MM.1S (cell line): ENCODE data around the gene TP53BP2.

Source experiments
- DNase-seq: peaks from one replicate; pipeline ENCODE4 v3.0.0-alpha.2; 2015
- H2AFZ ChIP-seq: fragments of 300-600 bp; sonication (generic); 2 replicates; pipeline ENCODE4 v1.6.0; 2016; ENCODE audit warnings: antibody characterized with exemption, low read length
- H3F3A ChIP-seq: fragments of 300-600 bp; sonication (generic); 2 replicates; pipeline ENCODE4 v1.6.1; 2016; ENCODE audit warnings: mild to moderate bottlenecking, antibody characterized with exemption, low read length, moderate library complexity, mixed read lengths; ENCODE audit not compliant: insufficient read depth
- H3K27ac ChIP-seq: fragments of 300-600 bp; sonication (generic); 2 replicates; pipeline ENCODE4 v1.5.1; 2016; ENCODE audit warnings: mild to moderate bottlenecking, low read length
- H3K27me3 ChIP-seq: fragments of 300-600 bp; sonication (generic); replicated peaks from 2 replicates; pipeline ENCODE4 v1.6.0; 2016; ENCODE audit warnings: low read length; ENCODE audit not compliant: insufficient read depth
- H3K36me3 ChIP-seq: fragments of 300-600 bp; sonication (generic); replicated peaks from 2 replicates; pipeline ENCODE4 v1.6.1; 2016; ENCODE audit warnings: mild to moderate bottlenecking, low read length, mixed read lengths; ENCODE audit not compliant: insufficient read depth
- H3K4me1 ChIP-seq: fragments of 300-600 bp; sonication (generic); 2 replicates; pipeline ENCODE4 v1.6.1; 2016; ENCODE audit warnings: low read length, mixed read lengths
- H3K4me2 ChIP-seq: fragments of 300-600 bp; sonication (generic); 2 replicates; pipeline ENCODE4 v1.6.0; 2016; ENCODE audit warnings: low read depth, low read length
- H3K4me3 ChIP-seq: fragments of 300-600 bp; sonication (generic); 2 replicates; pipeline ENCODE4 v1.5.1; 2016; ENCODE audit warnings: low read length, mixed read lengths
- H3K79me2 ChIP-seq: fragments of 300-600 bp; sonication (generic); 2 replicates; pipeline ENCODE4 v1.6.1; 2016; ENCODE audit warnings: mixed run types, low read length, mixed read lengths
- H3K9ac ChIP-seq: fragments of 300-600 bp; sonication (generic); 2 replicates; pipeline ENCODE4 v1.6.1; 2016; ENCODE audit warnings: low read length, mixed read lengths
- H3K9me2 ChIP-seq: fragments of 300-600 bp; sonication (generic); replicated peaks from 2 replicates; pipeline ENCODE4 v1.6.1; 2016; ENCODE audit warnings: mild to moderate bottlenecking, low read length, mixed read lengths; ENCODE audit not compliant: insufficient read depth
- H3K9me3 ChIP-seq: fragments of 300-600 bp; sonication (generic); replicated peaks from 2 replicates; pipeline ENCODE4 v1.6.1; 2016; ENCODE audit warnings: mild to moderate bottlenecking, low read length, mixed read lengths; ENCODE audit not compliant: insufficient read depth
- H4K20me1 ChIP-seq: fragments of 300-600 bp; sonication (generic); 2 replicates; pipeline ENCODE4 v1.6.1; 2016; ENCODE audit warnings: mild to moderate bottlenecking, low read length, moderate library complexity, mixed read lengths; ENCODE audit not compliant: insufficient read depth
- EZH2 ChIP-seq: fragments of 300-600 bp; sonication (generic); optimal IDR thresholded peaks from 2 replicates; pipeline ENCODE3; 2017; ENCODE audit warnings: low read depth, mild to moderate bottlenecking, antibody characterized with exemption, low read length, mixed read lengths
- EZH2phosphoT487 ChIP-seq: fragments of 300-600 bp; sonication (generic); IDR thresholded peaks from 2 replicates; pipeline ENCODE4 v1.6.1; 2018; ENCODE audit warnings: antibody characterized with exemption, low read length
- TF ChIP-seq, protein P1 (sequence below): fragments of 300-600 bp; sonication (generic); IDR thresholded peaks from 2 replicates; pipeline ENCODE4 v1.5.1; 2016; ENCODE audit warnings: antibody characterized with exemption, low read length, mixed read lengths

Gene TP53BP2

DNA sequence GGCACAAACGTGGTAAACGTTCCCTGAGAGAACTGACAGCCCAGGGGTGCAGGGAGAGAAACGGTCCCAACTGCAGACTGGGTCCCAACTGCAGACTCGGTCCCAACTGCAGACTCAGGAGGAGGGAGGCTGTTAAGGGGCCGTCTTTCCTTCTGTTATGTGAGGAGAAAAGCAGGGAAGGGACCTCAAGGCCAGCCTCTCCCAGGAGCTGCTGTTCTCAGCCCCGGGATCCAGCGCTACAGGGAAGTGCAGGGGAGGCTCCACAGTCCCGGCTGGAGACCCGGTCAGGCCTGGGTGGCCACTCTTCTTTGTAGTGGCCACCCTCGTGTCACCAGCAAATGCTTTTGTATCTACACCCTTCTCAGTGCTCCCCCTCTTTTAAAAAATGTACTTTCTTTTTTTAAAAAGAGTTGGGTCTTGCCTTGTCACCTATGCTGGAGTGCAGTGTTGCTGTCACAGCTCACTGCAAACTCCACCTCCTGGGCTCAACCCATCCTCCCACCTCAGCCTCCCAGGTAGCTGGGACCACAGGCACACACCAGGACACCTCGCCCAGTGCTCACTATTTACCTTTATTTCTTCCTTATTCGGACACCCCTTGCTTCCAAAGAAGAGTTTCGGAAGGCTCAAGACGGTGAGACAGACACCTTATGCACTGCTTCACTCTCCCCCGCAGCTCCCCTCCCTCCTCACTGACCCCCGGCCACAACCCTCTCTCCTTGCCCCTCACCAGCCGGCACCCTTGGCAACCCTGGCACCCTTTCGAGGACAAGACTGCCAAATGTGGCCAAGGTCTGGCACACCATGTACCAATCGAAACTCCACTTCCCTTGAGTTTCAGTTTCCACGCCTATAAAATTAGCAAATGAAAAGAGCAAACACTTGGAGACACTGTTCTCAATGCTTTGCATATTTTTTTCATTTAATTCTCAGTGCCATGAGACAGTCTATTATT is 111.6 kb downstream of the TP53BP2 start:
- DNase-seq = no peak
- Histone ChIP-seq H3K9me3 (no peaks in the 10 kb centered on the region), H3K9me2 (no peaks in the 10 kb centered on the region), H3F3A (no peaks in the 10 kb centered on the region), H4K20me1 (no peaks in the 10 kb centered on the region), H2AFZ (no peak overlapping the region), H3K36me3 (no peaks in the 10 kb centered on the region), H3K27me3 (no peaks in the 10 kb centered on the region), H3K4me1 (peaks cover 14% of the 10 kb centered on the region), H3K9ac (no peak overlapping the region), H3K27ac (no peak overlapping the region), H3K79me2 (peaks cover 5% of the 10 kb centered on the region; the same call in 1 of the 2 replicates), H3K4me3 (no peak overlapping the region), H3K4me2 (0 out of 2 replicates have a peak overlapping the region, but pooled peaks have one; percentile 1)
- TF ChIP-seq EZH2 (no peak), EZH2phosphoT487 (no peak)
- TF ChIP-seq, protein P1, sequence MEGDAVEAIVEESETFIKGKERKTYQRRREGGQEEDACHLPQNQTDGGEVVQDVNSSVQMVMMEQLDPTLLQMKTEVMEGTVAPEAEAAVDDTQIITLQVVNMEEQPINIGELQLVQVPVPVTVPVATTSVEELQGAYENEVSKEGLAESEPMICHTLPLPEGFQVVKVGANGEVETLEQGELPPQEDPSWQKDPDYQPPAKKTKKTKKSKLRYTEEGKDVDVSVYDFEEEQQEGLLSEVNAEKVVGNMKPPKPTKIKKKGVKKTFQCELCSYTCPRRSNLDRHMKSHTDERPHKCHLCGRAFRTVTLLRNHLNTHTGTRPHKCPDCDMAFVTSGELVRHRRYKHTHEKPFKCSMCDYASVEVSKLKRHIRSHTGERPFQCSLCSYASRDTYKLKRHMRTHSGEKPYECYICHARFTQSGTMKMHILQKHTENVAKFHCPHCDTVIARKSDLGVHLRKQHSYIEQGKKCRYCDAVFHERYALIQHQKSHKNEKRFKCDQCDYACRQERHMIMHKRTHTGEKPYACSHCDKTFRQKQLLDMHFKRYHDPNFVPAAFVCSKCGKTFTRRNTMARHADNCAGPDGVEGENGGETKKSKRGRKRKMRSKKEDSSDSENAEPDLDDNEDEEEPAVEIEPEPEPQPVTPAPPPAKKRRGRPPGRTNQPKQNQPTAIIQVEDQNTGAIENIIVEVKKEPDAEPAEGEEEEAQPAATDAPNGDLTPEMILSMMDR = no peak

DNA sequence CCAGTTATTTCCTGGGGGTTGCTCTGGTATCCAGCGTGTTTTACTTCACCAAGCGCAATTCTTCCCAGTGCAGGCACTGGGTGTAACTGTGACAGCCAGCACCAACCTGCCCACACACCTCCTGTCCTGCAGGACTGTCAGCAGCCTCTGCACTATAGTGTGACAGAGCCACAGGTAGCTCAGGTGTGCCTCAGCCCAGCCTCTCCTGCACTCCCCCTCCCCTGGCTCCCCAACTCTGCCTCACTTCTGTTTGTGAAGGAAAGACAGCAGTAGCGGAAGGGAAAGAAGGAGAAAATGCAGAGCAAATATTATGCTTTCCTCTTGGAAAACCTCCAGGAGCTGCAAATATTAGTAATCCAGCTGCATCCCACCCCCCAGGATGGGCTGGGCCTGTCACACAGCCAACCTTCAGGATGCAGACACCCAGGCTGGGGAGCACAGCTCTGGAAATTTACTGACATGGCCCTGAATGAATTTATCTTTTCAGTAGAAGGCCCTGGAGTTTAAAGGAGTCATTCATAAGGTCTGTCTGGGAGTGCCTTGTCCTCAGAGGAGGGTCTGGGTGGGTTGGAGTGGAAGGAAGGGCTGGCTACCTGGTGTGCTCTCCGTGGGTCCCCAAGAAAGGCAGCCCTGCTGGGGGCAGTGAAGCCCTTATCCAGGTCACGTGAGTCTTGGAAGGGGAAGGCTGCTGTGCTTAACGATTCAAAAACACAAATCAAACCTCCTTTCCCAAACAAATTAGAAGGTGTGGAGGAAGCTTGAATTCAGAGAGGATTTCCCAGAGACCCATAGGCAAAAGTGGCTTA is 112.6 kb downstream of the TP53BP2 start:
- H3F3A ChIP-seq = no peaks in the 10 kb centered on the region
- H3K4me3 ChIP-seq = no peak overlapping the region
- H3K9me3 ChIP-seq = no peaks in the 10 kb centered on the region
- DNase-seq = no peak
- H3K27me3 ChIP-seq = no peaks in the 10 kb centered on the region
- no peaks in the 10 kb centered on the region for H3K9me2 ChIP-seq
- peaks cover 17% of the 10 kb centered on the region for H3K4me1 ChIP-seq
- H3K4me2 ChIP-seq = no peak overlapping the region
- H3K36me3 ChIP-seq = no peaks in the 10 kb centered on the region
- peaks cover 15% of the 10 kb centered on the region for H3K79me2 ChIP-seq
- H2AFZ ChIP-seq = no peak overlapping the region
- H3K27ac ChIP-seq = no peak overlapping the region
- no peak overlapping the region for H3K9ac ChIP-seq
- H4K20me1 ChIP-seq = no peaks in the 10 kb centered on the region
- TF ChIP-seq EZH2 = no peak
- TF ChIP-seq, protein P1 = no peak
- no peak for TF ChIP-seq EZH2phosphoT487

DNA sequence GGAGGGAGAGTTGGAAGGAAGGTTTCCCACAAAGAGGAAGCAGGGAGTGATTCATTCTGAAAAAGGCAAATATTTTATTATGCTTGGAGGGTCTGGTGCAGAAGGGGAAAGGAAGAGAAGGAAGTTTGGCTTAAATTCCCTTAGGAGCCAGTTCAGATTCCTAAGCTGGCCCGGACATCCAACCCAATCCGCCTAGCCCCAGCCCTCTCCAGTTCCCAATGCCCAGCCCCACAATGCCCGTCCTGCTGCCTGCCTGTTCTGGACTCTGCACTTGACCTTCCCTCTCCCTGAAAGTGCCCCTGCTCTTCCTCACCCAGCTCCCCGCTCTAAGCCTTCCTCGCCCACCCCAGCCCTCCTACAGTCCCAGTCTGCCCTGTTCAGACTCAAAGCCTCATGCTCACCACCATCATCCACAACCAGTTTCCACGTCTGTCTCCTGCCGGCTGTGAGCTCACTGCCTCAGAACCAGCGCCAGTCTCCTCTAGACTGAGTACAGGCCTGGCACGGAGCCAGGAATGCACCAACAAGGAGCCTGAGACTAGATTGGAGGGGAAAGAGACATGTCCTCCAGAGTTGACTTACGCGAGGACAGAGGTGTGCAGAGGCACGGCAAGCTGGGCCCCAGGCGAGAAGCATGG is 114.5 kb downstream of the TP53BP2 start:
- Histone ChIP-seq H3K79me2 (peaks cover 29% of the 10 kb centered on the region), H3K9ac (no peak overlapping the region), H3K9me2 (no peaks in the 10 kb centered on the region), H3K9me3 (no peaks in the 10 kb centered on the region), H2AFZ (no peak overlapping the region), H3K4me3 (no peak overlapping the region), H3K36me3 (no peaks in the 10 kb centered on the region), H3K27ac (no peak overlapping the region), H3K27me3 (no peaks in the 10 kb centered on the region), H3K4me1 (peaks cover 37% of the 10 kb centered on the region), H4K20me1 (no peaks in the 10 kb centered on the region), H3F3A (peaks cover 3% of the 10 kb centered on the region), H3K4me2 (no peak overlapping the region)
- no peak for DNase-seq
- TF ChIP-seq EZH2phosphoT487 (no peak), EZH2 (no peak)
- TF ChIP-seq, protein P1 = no peak
